ENCODE measurements around the gene FAM156B. TPM values are rescaled to one million over a fixed set of nuclear protein-coding genes. Genes with fewer than 3 reads are reported as not detected.
"Not testable (repeated sequence)": the region's sequence is repeated elsewhere in the genome, so short reads cannot be mapped to it uniquely, and the experiment has no call there.

The FAM156B gene
- total RNA-seq, 1 experiment from 2014 or later, result 10.2 TPM

DNA sequence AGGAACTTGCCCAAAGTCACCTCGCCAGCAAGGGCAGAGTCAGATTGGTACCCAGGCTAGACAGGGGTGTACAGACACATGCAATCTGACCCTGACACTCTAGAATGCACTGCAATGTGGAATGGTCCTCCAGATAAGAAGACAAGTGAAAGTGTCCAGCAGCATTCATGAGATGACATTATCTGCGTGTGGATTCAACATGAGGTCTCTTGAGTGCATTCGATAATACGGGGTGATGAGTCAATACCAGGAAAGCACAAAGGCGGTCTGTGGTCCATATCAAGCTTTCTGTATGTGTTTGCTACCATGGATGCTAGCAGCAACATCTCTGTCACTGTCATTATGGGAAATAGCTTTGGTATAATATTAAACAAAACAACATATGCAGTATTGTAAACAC, 22.5 kb upstream of the FAM156B start:
- DNase-seq, result no peak
- no peaks in the 10 kb centered on the region for H4K20me1 ChIP-seq (ENCODE audit: insufficient read depth, low read depth, low read length)
- no peaks in the 10 kb centered on the region for H3K36me3 ChIP-seq (ENCODE audit: insufficient read depth, low read length)
- H3K9me3 ChIP-seq (ENCODE audit: low read length), result no peaks in the 10 kb centered on the region
- H3K79me2 ChIP-seq (ENCODE audit: low read length), result no peaks in the 10 kb centered on the region
- H2AFZ ChIP-seq (ENCODE audit: low read length), result no peak overlapping the region
- H3K9me2 ChIP-seq (replicated peaks; ENCODE audit: insufficient read depth, low read length), result no peaks in the 10 kb centered on the region
- H3K4me1 ChIP-seq (ENCODE audit: low read length), result no peaks in the 10 kb centered on the region
- H3K4me3 ChIP-seq (ENCODE audit: low read length), result no peak overlapping the region
- H3K27me3 ChIP-seq (ENCODE audit: low read length), result no peaks in the 10 kb centered on the region
- no peak overlapping the region for H3K27ac ChIP-seq (ENCODE audit: low read length)
- H3K4me2 ChIP-seq (ENCODE audit: low read depth, low read length, poor library complexity, severe bottlenecking), result no peak overlapping the region
- H3K9ac ChIP-seq (ENCODE audit: low read length), result no peak overlapping the region

DNA sequence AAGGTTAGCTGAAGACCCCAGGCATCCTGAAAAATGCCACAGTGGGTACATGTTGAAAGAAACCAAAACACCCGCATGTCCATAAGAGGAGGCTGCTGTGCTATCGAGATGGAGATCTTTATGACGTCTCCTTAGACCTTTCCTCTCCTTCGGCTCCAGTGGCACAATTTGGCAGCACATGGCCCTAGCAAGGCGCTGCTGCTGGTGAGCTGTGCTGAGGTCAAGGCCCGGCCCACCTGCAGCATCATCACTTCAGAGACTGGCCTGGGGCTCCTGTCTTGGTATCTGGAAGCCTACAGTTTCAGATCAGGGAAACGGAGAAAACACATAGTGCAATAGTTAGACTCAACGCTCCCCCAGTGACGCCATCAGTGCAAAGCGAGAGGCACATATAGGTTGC, 21.7 kb upstream of the FAM156B start:
- not testable (repeated sequence) for H3K27me3 ChIP-seq (ENCODE audit: low read length); H3K27ac ChIP-seq (ENCODE audit: low read length); H2AFZ ChIP-seq (ENCODE audit: low read length); H4K20me1 ChIP-seq (ENCODE audit: insufficient read depth, low read depth, low read length); H3K36me3 ChIP-seq (ENCODE audit: insufficient read depth, low read length); H3K79me2 ChIP-seq (ENCODE audit: low read length); DNase-seq; H3K9me2 ChIP-seq (replicated peaks; ENCODE audit: insufficient read depth, low read length); H3K9me3 ChIP-seq (ENCODE audit: low read length); H3K9ac ChIP-seq (ENCODE audit: low read length); H3K4me2 ChIP-seq (ENCODE audit: low read depth, low read length, poor library complexity, severe bottlenecking); H3K4me1 ChIP-seq (ENCODE audit: low read length); H3K4me3 ChIP-seq (ENCODE audit: low read length)

DNA sequence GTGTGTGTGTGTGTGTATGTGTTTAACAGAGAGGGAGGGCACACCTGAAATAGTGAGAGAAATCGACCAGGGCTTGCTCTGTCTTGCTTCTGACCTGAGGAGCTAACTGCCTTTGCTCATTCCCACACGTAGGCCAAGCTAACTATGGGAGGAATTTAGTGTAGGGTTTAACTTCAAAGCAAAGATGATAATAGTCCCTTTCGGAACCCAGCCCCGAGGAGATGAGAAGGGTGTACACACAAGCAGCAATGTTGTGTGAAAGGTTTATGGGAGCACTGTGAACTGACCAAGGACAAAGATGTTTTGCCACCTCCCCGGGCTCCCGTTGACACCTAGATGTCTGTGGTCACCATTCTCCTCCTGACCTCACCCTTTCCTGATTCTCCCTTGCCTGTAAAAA, 20.7 kb upstream of the FAM156B start:
- not testable (repeated sequence) for H4K20me1 ChIP-seq (ENCODE audit: insufficient read depth, low read depth, low read length); H3K27me3 ChIP-seq (ENCODE audit: low read length); H2AFZ ChIP-seq (ENCODE audit: low read length); H3K4me2 ChIP-seq (ENCODE audit: low read depth, low read length, poor library complexity, severe bottlenecking); H3K27ac ChIP-seq (ENCODE audit: low read length); H3K79me2 ChIP-seq (ENCODE audit: low read length); H3K9me2 ChIP-seq (replicated peaks; ENCODE audit: insufficient read depth, low read length); H3K4me3 ChIP-seq (ENCODE audit: low read length); H3K9ac ChIP-seq (ENCODE audit: low read length); H3K9me3 ChIP-seq (ENCODE audit: low read length); DNase-seq; H3K36me3 ChIP-seq (ENCODE audit: insufficient read depth, low read length); H3K4me1 ChIP-seq (ENCODE audit: low read length)

DNA sequence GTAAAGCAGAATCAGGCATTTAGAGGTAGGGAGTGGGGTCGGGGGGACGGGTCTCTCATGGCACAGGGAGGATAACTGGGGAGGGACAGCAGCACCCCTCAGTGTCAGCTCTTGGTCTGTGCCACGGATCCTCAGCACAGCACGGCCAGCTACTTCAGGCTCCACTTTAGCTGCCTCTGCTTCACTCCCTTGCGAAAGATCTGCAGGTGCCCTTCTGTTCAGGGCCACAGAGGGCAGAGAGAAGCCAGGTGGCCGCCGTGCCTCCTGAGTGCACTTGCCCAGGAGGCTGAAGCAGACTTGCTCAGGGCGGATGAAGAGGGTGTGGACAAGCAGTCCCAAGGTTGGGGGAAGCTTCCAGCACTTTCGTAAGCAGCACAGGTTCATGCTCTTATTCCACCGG, 9.7 kb upstream of the FAM156B start:
- not testable (repeated sequence) for H3K27me3 ChIP-seq (ENCODE audit: low read length); H3K4me1 ChIP-seq (ENCODE audit: low read length); H2AFZ ChIP-seq (ENCODE audit: low read length); H3K79me2 ChIP-seq (ENCODE audit: low read length); H3K9me2 ChIP-seq (replicated peaks; ENCODE audit: insufficient read depth, low read length); H3K4me3 ChIP-seq (ENCODE audit: low read length); H3K36me3 ChIP-seq (ENCODE audit: insufficient read depth, low read length); H3K9ac ChIP-seq (ENCODE audit: low read length); H4K20me1 ChIP-seq (ENCODE audit: insufficient read depth, low read depth, low read length); DNase-seq; H3K4me2 ChIP-seq (ENCODE audit: low read depth, low read length, poor library complexity, severe bottlenecking); H3K27ac ChIP-seq (ENCODE audit: low read length); H3K9me3 ChIP-seq (ENCODE audit: low read length)

DNA sequence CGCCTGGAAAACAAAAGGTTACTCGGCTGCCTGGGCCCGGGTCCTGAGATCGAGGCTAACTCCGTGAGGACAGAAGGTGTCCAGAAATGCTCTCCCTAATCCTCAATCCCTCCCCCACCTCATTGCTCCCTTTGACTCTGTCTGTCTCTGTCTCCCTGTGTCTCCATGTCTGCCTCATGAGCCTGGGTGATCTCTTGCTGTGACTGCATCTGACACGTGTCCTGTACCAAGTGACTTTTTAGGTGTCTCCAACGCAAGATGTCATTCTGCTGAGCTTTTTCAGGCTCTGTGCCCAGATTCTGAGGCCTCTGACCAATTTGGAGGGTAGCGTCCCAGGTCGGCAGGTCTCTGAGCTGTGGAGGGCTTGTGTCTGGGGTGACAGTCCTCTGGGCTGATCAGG, 9.0 kb upstream of the FAM156B start:
- not testable (repeated sequence) for H3K4me2 ChIP-seq (ENCODE audit: low read depth, low read length, poor library complexity, severe bottlenecking); H3K9ac ChIP-seq (ENCODE audit: low read length); H3K27me3 ChIP-seq (ENCODE audit: low read length); H3K27ac ChIP-seq (ENCODE audit: low read length); H3K79me2 ChIP-seq (ENCODE audit: low read length); H3K9me2 ChIP-seq (replicated peaks; ENCODE audit: insufficient read depth, low read length); H3K9me3 ChIP-seq (ENCODE audit: low read length); H3K4me3 ChIP-seq (ENCODE audit: low read length); H3K36me3 ChIP-seq (ENCODE audit: insufficient read depth, low read length); DNase-seq; H3K4me1 ChIP-seq (ENCODE audit: low read length); H2AFZ ChIP-seq (ENCODE audit: low read length); H4K20me1 ChIP-seq (ENCODE audit: insufficient read depth, low read depth, low read length)

DNA sequence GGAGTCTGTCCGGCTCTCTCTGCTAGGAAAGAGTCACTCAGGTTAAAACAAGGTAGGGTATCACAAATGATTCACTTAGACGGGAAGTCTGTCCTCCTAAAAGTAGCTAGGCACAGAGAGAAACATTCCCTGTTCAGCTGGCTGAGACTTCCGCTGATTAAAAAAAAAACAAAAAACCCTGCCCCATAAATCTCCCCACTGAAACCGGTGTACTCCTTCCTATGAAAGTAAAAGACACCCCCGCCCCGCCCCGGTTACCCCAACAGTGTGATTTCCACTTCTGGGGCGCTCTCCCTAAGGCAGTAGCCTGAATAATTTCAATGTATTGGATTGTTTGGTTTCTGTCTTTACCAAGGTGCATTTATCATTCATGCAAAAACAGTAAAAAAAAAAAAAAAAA, 692 bp upstream of the FAM156B start:
- H3K9me2 ChIP-seq (replicated peaks; ENCODE audit: insufficient read depth, low read length); H3K9me3 ChIP-seq (ENCODE audit: low read length); H3K27ac ChIP-seq (ENCODE audit: low read length); H3K4me1 ChIP-seq (ENCODE audit: low read length); H4K20me1 ChIP-seq (ENCODE audit: insufficient read depth, low read depth, low read length); H3K9ac ChIP-seq (ENCODE audit: low read length); DNase-seq; H3K36me3 ChIP-seq (ENCODE audit: insufficient read depth, low read length); H2AFZ ChIP-seq (ENCODE audit: low read length); H3K27me3 ChIP-seq (ENCODE audit: low read length); H3K4me3 ChIP-seq (ENCODE audit: low read length); H3K79me2 ChIP-seq (ENCODE audit: low read length); H3K4me2 ChIP-seq (ENCODE audit: low read depth, low read length, poor library complexity, severe bottlenecking): not testable (repeated sequence)

DNA sequence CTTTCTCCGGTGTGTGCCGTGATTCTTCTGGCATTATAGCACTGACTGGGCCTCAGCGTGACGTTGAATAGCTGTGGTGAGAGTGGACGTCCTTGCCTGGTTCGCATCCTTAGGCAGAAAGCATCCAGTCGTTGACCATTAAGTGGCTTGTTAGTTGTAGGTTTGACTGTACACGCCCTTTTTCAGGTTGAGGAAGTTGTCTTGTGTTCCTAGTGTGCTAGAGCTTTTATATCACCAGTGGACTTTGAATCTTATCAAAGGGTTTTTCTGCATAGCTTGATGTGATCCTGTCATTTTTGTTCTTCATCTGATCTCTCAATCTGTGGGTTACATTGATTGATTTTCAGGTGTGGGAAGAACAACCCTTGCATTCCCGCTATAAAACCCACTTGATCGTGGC, 8.4 kb downstream of the FAM156B start:
- not testable (repeated sequence) for H3K27ac ChIP-seq (ENCODE audit: low read length); H4K20me1 ChIP-seq (ENCODE audit: insufficient read depth, low read depth, low read length); H3K4me3 ChIP-seq (ENCODE audit: low read length); H2AFZ ChIP-seq (ENCODE audit: low read length); H3K9ac ChIP-seq (ENCODE audit: low read length); H3K27me3 ChIP-seq (ENCODE audit: low read length); H3K9me2 ChIP-seq (replicated peaks; ENCODE audit: insufficient read depth, low read length); H3K4me2 ChIP-seq (ENCODE audit: low read depth, low read length, poor library complexity, severe bottlenecking); H3K36me3 ChIP-seq (ENCODE audit: insufficient read depth, low read length); H3K9me3 ChIP-seq (ENCODE audit: low read length); H3K4me1 ChIP-seq (ENCODE audit: low read length); H3K79me2 ChIP-seq (ENCODE audit: low read length); DNase-seq

DNA sequence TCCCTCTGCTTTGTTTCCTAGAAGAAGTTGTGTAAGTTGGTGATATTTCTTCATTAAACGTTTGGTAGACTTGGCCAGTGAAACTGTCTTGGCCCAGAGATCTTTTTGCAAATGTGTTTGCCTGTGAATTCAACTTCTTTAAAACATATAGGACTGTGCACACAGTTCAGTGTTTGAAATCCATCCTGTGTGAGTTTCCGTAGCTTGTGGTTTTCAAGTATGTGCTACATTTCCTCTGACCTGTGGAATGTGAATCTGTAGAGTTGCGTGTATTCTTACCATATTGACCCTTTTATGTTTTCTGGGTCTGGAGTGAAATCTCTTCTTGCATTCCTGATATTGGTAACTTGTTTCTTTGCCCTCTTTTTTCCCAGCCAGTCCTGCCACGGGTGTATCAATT, 8.9 kb downstream of the FAM156B start:
- not testable (repeated sequence) for H2AFZ ChIP-seq (ENCODE audit: low read length); H3K27ac ChIP-seq (ENCODE audit: low read length); H4K20me1 ChIP-seq (ENCODE audit: insufficient read depth, low read depth, low read length); H3K4me2 ChIP-seq (ENCODE audit: low read depth, low read length, poor library complexity, severe bottlenecking); H3K9me3 ChIP-seq (ENCODE audit: low read length); H3K4me1 ChIP-seq (ENCODE audit: low read length); H3K36me3 ChIP-seq (ENCODE audit: insufficient read depth, low read length); H3K4me3 ChIP-seq (ENCODE audit: low read length); H3K9me2 ChIP-seq (replicated peaks; ENCODE audit: insufficient read depth, low read length); H3K9ac ChIP-seq (ENCODE audit: low read length); H3K27me3 ChIP-seq (ENCODE audit: low read length); DNase-seq; H3K79me2 ChIP-seq (ENCODE audit: low read length)

DNA sequence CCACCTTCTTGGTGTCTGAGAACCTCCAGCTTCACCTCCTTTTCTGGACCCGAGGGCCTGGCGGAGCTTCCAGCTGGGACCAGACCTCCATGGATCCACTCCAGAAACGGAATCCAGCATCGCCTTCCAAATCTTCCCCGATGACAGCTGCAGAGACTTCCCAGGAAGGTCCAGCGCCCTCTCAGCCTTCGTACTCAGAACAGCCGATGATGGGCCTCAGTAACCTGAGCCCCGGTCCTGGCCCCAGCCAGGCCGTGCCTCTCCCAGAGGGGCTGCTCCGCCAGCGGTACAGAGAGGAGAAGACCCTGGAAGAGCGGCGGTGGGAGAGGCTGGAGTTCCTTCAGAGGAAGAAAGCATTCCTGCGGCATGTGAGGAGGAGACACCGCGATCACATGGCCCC, 10.0 kb downstream of the FAM156B start:
- not testable (repeated sequence) for H3K79me2 ChIP-seq (ENCODE audit: low read length); H2AFZ ChIP-seq (ENCODE audit: low read length); H3K27ac ChIP-seq (ENCODE audit: low read length); H3K4me2 ChIP-seq (ENCODE audit: low read depth, low read length, poor library complexity, severe bottlenecking); H3K9ac ChIP-seq (ENCODE audit: low read length); H3K36me3 ChIP-seq (ENCODE audit: insufficient read depth, low read length); H3K9me2 ChIP-seq (replicated peaks; ENCODE audit: insufficient read depth, low read length); H3K4me1 ChIP-seq (ENCODE audit: low read length); H3K9me3 ChIP-seq (ENCODE audit: low read length); H3K27me3 ChIP-seq (ENCODE audit: low read length); DNase-seq; H3K4me3 ChIP-seq (ENCODE audit: low read length); H4K20me1 ChIP-seq (ENCODE audit: insufficient read depth, low read depth, low read length)
